KMS-11 (cell line): ENCODE measurements around the gene DYRK1B.

Experiments used
- H2AFZ ChIP-seq: fragments of 200-600 bp; sonication (generic); 2 replicates; pipeline ENCODE4 v1.6.1; 2016; ENCODE audit warnings: antibody characterized with exemption, mixed run types, low read depth
- H3K27ac ChIP-seq: fragments of 200-600 bp; sonication (generic); 2 replicates; pipeline ENCODE4 v1.6.1; 2016; ENCODE audit warnings: mild to moderate bottlenecking, mixed run types
- H3K27me3 ChIP-seq: fragments of 200-600 bp; sonication (generic); 2 replicates; pipeline ENCODE4 v1.6.1; 2017; ENCODE audit warnings: mild to moderate bottlenecking, low read depth, mixed run types, moderate library complexity; ENCODE audit not compliant: insufficient read depth
- H3K36me3 ChIP-seq: fragments of 200-600 bp; sonication (generic); 2 replicates; pipeline ENCODE4 v1.6.1; 2017; ENCODE audit warnings: mild to moderate bottlenecking, mixed run types; ENCODE audit not compliant: insufficient read depth
- H3K4me1 ChIP-seq: fragments of 200-600 bp; sonication (generic); 2 replicates; pipeline ENCODE4 v1.6.1; 2016; ENCODE audit warnings: mild to moderate bottlenecking, low read depth, mixed run types; ENCODE audit not compliant: poor library complexity, severe bottlenecking
- H3K4me2 ChIP-seq: fragments of 200-600 bp; sonication (generic); 2 replicates; pipeline ENCODE4 v1.7.0; 2016; ENCODE audit warnings: mild to moderate bottlenecking, mixed run types
- H3K4me3 ChIP-seq: fragments of 200-600 bp; sonication (generic); IDR thresholded peaks from 2 replicates; pipeline ENCODE4 v1.6.1; 2017; ENCODE audit warnings: low read depth, low read length, mixed read lengths; ENCODE audit not compliant: insufficient read depth
- H3K79me2 ChIP-seq: fragments of 200-600 bp; sonication (generic); 2 replicates; pipeline ENCODE4 v1.6.1; 2016; ENCODE audit warnings: low read depth, mixed run types; ENCODE audit not compliant: insufficient read depth
- H3K9ac ChIP-seq: fragments of 200-600 bp; sonication (generic); 2 replicates; pipeline ENCODE4 v1.6.1; 2016; ENCODE audit warnings: mild to moderate bottlenecking, mixed run types
- H4K20me1 ChIP-seq: fragments of 200-600 bp; sonication (generic); 2 replicates; pipeline ENCODE4 v1.6.1; 2016; ENCODE audit warnings: mild to moderate bottlenecking, mixed run types; ENCODE audit not compliant: insufficient read depth
- CTCF ChIP-seq: fragments of 200-600 bp; sonication (generic); conservative IDR thresholded peaks from 2 replicates; pipeline ENCODE4 v1.6.1; 2017; ENCODE audit warnings: low read depth, mild to moderate bottlenecking, antibody characterized with exemption, low read length, moderate library complexity, mixed read lengths

The DYRK1B gene

GRCh38 chr19:39873385-39873784 is 39.4 kb upstream of the DYRK1B start:
- H3K9ac ChIP-seq: no peak overlapping the region
- no peaks in the 10 kb centered on the region for H3K27me3 ChIP-seq
- H3K4me3 ChIP-seq: no peak overlapping the region
- no peaks in the 10 kb centered on the region for H3K36me3 ChIP-seq
- no peaks in the 10 kb centered on the region for H4K20me1 ChIP-seq
- H3K4me1 ChIP-seq: no peaks in the 10 kb centered on the region
- H3K79me2 ChIP-seq: no peaks in the 10 kb centered on the region
- H3K4me2 ChIP-seq: no peak overlapping the region
- TF ChIP-seq CTCF: no peak
- no peak overlapping the region for H3K27ac ChIP-seq
- no peak overlapping the region for H2AFZ ChIP-seq

- Histone ChIP-seq H3K36me3 (no peaks in the 10 kb centered on the region), H3K79me2 (no peaks in the 10 kb centered on the region), H2AFZ (no peak overlapping the region), H3K4me3 (no peak overlapping the region), H3K27me3 (no peaks in the 10 kb centered on the region), H3K4me1 (no peaks in the 10 kb centered on the region), H3K27ac (no peak overlapping the region), H3K9ac (no peak overlapping the region), H4K20me1 (no peaks in the 10 kb centered on the region), H3K4me2 (no peak overlapping the region)
- TF ChIP-seq CTCF: no peak
Measured at GRCh38 chr19:39871886-39872866, 38.2 kb upstream of the DYRK1B start.

- H3K4me3 ChIP-seq: no peak overlapping the region
- no peak overlapping the region for H3K9ac ChIP-seq
- no peaks in the 10 kb centered on the region for H3K36me3 ChIP-seq
- H3K27ac ChIP-seq: no peak overlapping the region
- no peaks in the 10 kb centered on the region for H4K20me1 ChIP-seq
- no peaks in the 10 kb centered on the region for H3K4me1 ChIP-seq
- no peak overlapping the region for H2AFZ ChIP-seq
- no peak overlapping the region for H3K4me2 ChIP-seq
- H3K79me2 ChIP-seq: no peaks in the 10 kb centered on the region
- no peak for TF ChIP-seq CTCF
- no peaks in the 10 kb centered on the region for H3K27me3 ChIP-seq
Measured at GRCh38 chr19:39871362-39871761, 37.4 kb upstream of the DYRK1B start.

- Histone ChIP-seq H3K27me3 (no peaks in the 10 kb centered on the region), H3K79me2 (no peaks in the 10 kb centered on the region), H3K4me2 (no peak overlapping the region), H3K4me1 (no peaks in the 10 kb centered on the region), H3K9ac (no peak overlapping the region), H3K27ac (no peak overlapping the region), H3K4me3 (no peak overlapping the region), H3K36me3 (no peaks in the 10 kb centered on the region), H2AFZ (no peak overlapping the region), H4K20me1 (no peaks in the 10 kb centered on the region)
- no peak for TF ChIP-seq CTCF
Measured at GRCh38 chr19:39870171-39870971, 36.4 kb upstream of the DYRK1B start.
